Esophagus squamous epithelium (tissue), 5 donors: ENCODE data around the gene FOXE3. TPM values are rescaled to one million over a fixed set of nuclear protein-coding genes. Genes with fewer than 3 reads are reported as not detected.

ENCODE experiments used
- DNase-seq: peaks from one replicate; lab custom pipeline; 2025; lab: John Stamatoyannopoulos, UW
- H3K27ac ChIP-seq, 4 donors: fragments of 200-600 bp; sonication (generic); one replicate each; pipeline ENCODE4 v1.5.1; 2016 to 2019; ENCODE audit warnings: mild to moderate bottlenecking in 1 of 4
- H3K27me3 ChIP-seq, 4 donors: fragments of 200-600 bp; sonication (generic); 1 replicate in 3 of 4; 2 replicates in 1 of 4; pipeline versions ENCODE4 v1.5.1 to v1.6.0; 2017 to 2021; ENCODE audit warnings: antibody characterized with exemption in 1 of 4
- H3K36me3 ChIP-seq, 3 donors: fragments of 200-600 bp; sonication (generic); one replicate each; pipeline ENCODE4 v1.5.1; 2016 to 2019
- H3K4me1 ChIP-seq, 3 donors: fragments of 200-600 bp; sonication (generic); one replicate each; pipeline ENCODE4 v1.5.1; 2017 to 2019
- H3K4me3 ChIP-seq, 4 donors: fragments of 200-600 bp; sonication (generic); 1 replicate in 3 of 4; 2 replicates in 1 of 4; pipeline ENCODE4 v1.5.1; 2016 to 2019; ENCODE audit warnings: mild to moderate bottlenecking in 2 of 4, moderate library complexity in 1 of 4
- H3K9me3 ChIP-seq, 3 donors: fragments of 200-600 bp; sonication (generic); one replicate each; pipeline ENCODE4 v1.5.1; 2016 to 2019
- POLR2A ChIP-seq, 4 donors: fragments of 450-650 bp; IDR thresholded peaks; one replicate each; pipeline ENCODE4 v1.6.1; 2017; ENCODE audit warnings: antibody characterized with exemption in 4 of 4, mild to moderate bottlenecking in 4 of 4, moderate library complexity in 3 of 4
- WGBS, 2 donors: methylation state at CpG; one replicate each; pipeline ENCODE4 v1.1.5; 2018; 5-methylcytosine and 5-hydroxymethylcytosine counted together
- intact Hi-C: fragments of 100-400 bp; cut with DNase I; formaldehyde crosslinking; loops from one replicate; pipeline ENCODE4 v1.15.0; 2022
- total RNA-seq, 4 donors: library from RNA; depleted of rRNA; stranded (reverse); fragments of >200 nt; gene quantifications; one replicate each; pipeline ENCODE4 v1.1.0, GENCODE V29; 2016
- TF ChIP-seq, protein P1 (sequence below), 6 experiments: fragments of 450-650 bp in 4 of 6; fragments of 200-600 bp in 2 of 6; sonication (generic) in 2 of 6; IDR thresholded peaks; one replicate each; pipeline ENCODE4 v1.5.1; 2016 to 2019; ENCODE audit warnings: antibody characterized with exemption in 6 of 6, mild to moderate bottlenecking in 4 of 6, moderate library complexity in 4 of 6
- donor health status: DM: yes; HTN: yes; CAD: no.

FOXE3 gene
- total RNA-seq, 4 donors from 2014 or later = not detected

DNA sequence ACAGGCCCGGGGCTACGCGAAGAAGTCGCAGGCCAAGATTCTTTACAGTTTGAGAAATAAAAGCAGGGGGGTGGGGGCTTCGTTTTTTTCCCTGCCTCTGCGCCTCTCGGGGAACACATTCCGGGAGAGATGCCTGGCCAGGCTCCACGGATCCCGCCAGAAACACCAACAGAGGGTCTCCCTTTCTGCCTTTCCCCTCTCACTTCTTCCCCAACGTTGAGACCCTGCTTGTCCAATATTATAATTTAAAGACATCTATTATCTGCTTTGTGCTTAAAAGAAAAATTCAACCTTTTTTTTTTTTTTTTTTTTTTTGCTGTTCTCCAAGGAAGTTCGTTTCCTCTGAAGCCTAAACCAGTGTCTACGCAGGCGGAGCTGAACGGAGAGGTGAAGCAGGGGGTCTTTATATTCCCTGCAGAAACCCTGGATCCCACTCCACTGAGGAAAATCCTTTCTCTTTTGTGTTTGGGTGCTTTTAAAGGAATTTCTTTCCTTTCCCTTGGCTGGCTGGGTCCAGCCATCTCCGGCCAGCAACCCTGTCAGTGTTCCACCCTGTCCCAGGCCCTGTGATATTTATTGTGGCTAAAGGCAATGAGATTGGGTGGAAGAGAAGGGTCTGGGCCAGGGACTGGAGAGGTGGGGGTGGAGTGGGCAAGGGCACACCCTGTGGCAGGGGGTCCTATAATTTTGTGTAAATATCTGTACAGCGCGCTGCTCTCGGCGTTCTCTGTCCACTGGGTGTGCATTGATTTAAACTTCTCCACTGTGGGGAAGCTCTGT, 23.9 kb downstream of the FOXE3 start:
- no peaks in the 10 kb centered on the region for H3K9me3 ChIP-seq
- H3K36me3 ChIP-seq = no peaks in the 10 kb centered on the region
- intact Hi-C loops = loop anchor here (5.0 kb wide), 2 partner anchors 267 to 282 kb away; no protein-coding TSS in a partner anchor
- WGBS, 2 donors = 72 to 83% methylated on average over 20 of the region's 20 CpGs
- no peak overlapping the region for H3K27ac ChIP-seq
- H3K4me3 ChIP-seq = no peak overlapping the region
- DNase-seq = no peak
- H3K27me3 ChIP-seq = peaks cover 26 to 100% (median 34%) of the 10 kb centered on the region in 4 donors
- TF ChIP-seq POLR2A (IDR thresholded peaks at IDR 0.05) = no peak
- TF ChIP-seq, protein P1, sequence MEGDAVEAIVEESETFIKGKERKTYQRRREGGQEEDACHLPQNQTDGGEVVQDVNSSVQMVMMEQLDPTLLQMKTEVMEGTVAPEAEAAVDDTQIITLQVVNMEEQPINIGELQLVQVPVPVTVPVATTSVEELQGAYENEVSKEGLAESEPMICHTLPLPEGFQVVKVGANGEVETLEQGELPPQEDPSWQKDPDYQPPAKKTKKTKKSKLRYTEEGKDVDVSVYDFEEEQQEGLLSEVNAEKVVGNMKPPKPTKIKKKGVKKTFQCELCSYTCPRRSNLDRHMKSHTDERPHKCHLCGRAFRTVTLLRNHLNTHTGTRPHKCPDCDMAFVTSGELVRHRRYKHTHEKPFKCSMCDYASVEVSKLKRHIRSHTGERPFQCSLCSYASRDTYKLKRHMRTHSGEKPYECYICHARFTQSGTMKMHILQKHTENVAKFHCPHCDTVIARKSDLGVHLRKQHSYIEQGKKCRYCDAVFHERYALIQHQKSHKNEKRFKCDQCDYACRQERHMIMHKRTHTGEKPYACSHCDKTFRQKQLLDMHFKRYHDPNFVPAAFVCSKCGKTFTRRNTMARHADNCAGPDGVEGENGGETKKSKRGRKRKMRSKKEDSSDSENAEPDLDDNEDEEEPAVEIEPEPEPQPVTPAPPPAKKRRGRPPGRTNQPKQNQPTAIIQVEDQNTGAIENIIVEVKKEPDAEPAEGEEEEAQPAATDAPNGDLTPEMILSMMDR (IDR thresholded peaks at IDR 0.05) = no peak
- H3K4me1 ChIP-seq = peaks cover 17 to 53% (median 21%) of the 10 kb centered on the region in 3 donors

DNA sequence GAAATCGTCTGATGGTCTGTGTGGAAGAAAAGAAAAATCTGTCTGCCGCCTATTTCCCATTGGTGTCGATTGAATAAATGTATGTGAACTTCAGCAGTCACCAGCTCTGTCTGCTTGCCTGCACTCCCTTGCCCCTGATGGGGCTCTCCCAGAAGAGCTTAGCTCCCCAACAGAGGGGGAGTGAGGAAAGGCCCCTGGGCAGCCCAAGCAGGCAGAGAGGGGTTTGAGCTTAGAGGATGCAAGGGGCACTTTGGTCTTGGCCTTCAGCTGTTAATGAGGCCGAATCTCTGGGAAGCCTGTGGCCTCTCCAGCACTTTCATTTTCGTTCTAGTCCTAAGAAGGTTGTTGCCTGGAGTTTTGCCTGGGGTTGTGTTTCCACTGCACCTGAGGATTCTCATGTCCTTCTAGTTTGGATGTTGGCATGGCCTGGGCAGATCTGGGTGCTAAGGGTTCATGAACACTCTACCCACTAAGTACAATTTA, 24.6 kb downstream of the FOXE3 start:
- Histone ChIP-seq H3K36me3 (no peaks in the 10 kb centered on the region), H3K27me3 (peaks cover 33 to 100% (median 40%) of the 10 kb centered on the region in 4 donors), H3K4me3 (no peak overlapping the region), H3K4me1 (peaks cover 20 to 54% (median 21%) of the 10 kb centered on the region in 3 donors), H3K9me3 (no peaks in the 10 kb centered on the region), H3K27ac (no peak overlapping the region)
- intact Hi-C loops = loop anchor here (5.0 kb wide), 1 partner anchor 267 kb away; no protein-coding TSS in a partner anchor
- TF ChIP-seq, protein P1 (IDR thresholded peaks at IDR 0.05) = no peak
- no peak for TF ChIP-seq POLR2A (IDR thresholded peaks at IDR 0.05)
- 65 to 73% methylated on average over 5 of the region's 5 CpGs for WGBS, 2 donors
- DNase-seq = no peak

DNA sequence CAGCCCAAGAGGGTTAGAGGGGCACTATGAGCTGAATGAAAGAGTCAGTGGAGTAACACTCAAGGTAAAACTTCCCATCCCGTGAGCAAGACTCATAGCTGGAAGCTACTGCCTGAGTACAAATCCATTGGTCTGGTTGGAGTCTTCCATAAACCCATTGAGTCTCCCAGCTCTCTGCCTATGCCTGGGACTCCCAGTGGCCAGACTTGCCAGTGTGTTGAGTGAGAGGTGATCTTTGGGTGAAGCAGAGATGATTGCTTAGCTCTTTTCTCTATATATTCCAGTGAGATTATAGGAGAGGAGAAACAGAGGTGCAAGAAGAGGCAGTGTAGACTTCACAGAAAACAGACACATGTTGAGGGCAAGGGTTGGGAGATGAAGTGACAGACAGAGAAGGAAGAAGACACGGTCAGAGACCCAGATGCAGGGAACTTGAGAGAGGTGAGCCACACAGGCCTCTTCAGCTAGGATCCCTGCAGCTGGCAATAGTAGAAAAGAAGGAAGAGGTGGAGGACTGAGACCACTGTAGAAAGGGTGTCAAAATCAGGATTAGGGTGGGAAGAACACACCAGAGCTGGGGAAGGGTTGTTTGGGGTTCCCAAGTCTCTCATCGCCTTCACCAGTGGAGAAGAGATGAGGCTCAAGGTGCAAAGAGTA, 25.5 kb downstream of the FOXE3 start:
- 88 to 96% methylated on average over 2 to 3 of the region's 3 CpGs for WGBS, 2 donors
- intact Hi-C loops = loop anchor here (5.0 kb wide), 1 partner anchor 266 kb away; no protein-coding TSS in a partner anchor

DNA sequence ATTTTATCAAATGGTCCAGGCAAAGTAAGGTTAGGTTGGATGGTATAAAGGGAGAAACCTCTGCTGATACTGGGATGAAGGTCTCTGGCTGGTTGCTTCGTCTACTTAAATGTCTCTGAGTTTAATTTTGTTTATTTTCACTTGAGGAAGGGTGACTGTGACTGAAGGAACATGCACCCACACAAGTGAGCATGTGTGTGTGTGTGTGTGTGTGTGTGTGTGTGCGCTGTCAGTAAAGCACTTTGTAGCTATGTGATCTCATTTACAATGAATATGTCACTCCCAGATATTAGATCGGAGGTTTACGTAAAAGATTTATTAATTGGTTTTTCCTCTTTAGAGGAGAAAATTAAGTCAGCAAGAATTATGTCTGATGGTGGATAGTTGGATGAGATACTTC, 26.1 kb downstream of the FOXE3 start:
- no peak for DNase-seq
- Histone ChIP-seq H3K9me3 (no peaks in the 10 kb centered on the region), H3K4me1 (peaks cover 12 to 41% (median 21%) of the 10 kb centered on the region in 3 donors), H3K27ac (no peak overlapping the region), H3K4me3 (no peak overlapping the region), H3K36me3 (no peaks in the 10 kb centered on the region), H3K27me3 (peaks cover 38 to 100% (median 48%) of the 10 kb centered on the region in 4 donors)
- intact Hi-C loops = loop anchor here (5.0 kb wide), 1 partner anchor 265 kb away; no protein-coding TSS in a partner anchor
- WGBS, 2 donors = 93 to 98% methylated on average over 4 of the region's 4 CpGs
- TF ChIP-seq POLR2A (IDR thresholded peaks at IDR 0.05) = no peak
- TF ChIP-seq, protein P1 (IDR thresholded peaks at IDR 0.05) = no peak

More for the DNA sequence above, 25.5 kb downstream of the FOXE3 start:
- no peak for DNase-seq
- H3K4me3 ChIP-seq = no peak overlapping the region
- TF ChIP-seq POLR2A (IDR thresholded peaks at IDR 0.05) = no peak
- TF ChIP-seq, protein P1 (IDR thresholded peaks at IDR 0.05) = no peak
- H3K4me1 ChIP-seq = peaks cover 15 to 47% (median 21%) of the 10 kb centered on the region in 3 donors
- H3K27ac ChIP-seq = no peak overlapping the region
- no peaks in the 10 kb centered on the region for H3K36me3 ChIP-seq
- H3K9me3 ChIP-seq = no peaks in the 10 kb centered on the region
- peaks cover 38 to 100% (median 46%) of the 10 kb centered on the region in 4 donors for H3K27me3 ChIP-seq
